H7 (cell line): ENCODE measurements around the gene SDK2. TPM values are rescaled to one million over a fixed set of nuclear protein-coding genes. Genes with fewer than 3 reads are reported as not detected.

Experiments
- DNase-seq: peaks from one replicate; pipeline ENCODE4 v3.0.0; 2012
- H3K27me3 ChIP-seq: 2 replicates; pipeline ENCODE4 v1.6.0; 2011; ENCODE audit warnings: mild to moderate bottlenecking, low read length; ENCODE audit not compliant: control insufficient read depth, insufficient read depth
- H3K36me3 ChIP-seq: replicated peaks from 2 replicates; pipeline ENCODE4 v1.5.1; 2011; ENCODE audit warnings: low read length; ENCODE audit not compliant: control insufficient read depth, insufficient read depth
- H3K4me3 ChIP-seq: 2 replicates; pipeline ENCODE4 v1.5.1; 2011; ENCODE audit warnings: low read depth, mild to moderate bottlenecking, control low read depth, low read length, moderate library complexity; ENCODE audit not compliant: insufficient read depth
- total RNA-seq: library from RNA; depleted of rRNA; stranded (reverse); fragments of >200 nt; shearing (Covaris generic); gene quantifications from 2 replicates; pipeline ENCODE4 v1.2.3, GENCODE V29; 2014

The SDK2 gene
- total RNA-seq, 1 experiment from 2014 or later: 12.1 TPM

DNA sequence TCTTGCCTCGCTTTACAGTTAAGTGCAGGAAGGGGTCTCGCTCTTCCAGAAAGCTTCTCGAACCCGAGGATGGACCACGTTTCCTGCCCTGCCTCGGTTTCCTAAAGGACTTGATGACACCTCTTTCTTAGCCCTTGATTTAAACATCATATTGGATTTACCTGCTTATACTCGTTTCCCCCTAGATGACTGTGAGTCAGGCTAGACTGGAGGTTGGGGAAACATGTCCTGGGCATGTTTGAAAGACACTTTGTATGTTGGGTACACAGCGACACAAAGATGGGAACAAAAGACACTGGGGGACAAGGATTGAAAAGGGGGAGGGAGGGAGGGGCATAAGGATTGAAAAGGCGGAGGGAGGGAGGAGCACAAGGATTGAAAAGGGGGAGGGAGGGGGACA lies 30.0 kb downstream of the SDK2 start:
- H3K36me3 ChIP-seq: no peaks in the 10 kb centered on the region
- no peak for DNase-seq
- no peak overlapping the region for H3K4me3 ChIP-seq
- no peaks in the 10 kb centered on the region for H3K27me3 ChIP-seq

DNA sequence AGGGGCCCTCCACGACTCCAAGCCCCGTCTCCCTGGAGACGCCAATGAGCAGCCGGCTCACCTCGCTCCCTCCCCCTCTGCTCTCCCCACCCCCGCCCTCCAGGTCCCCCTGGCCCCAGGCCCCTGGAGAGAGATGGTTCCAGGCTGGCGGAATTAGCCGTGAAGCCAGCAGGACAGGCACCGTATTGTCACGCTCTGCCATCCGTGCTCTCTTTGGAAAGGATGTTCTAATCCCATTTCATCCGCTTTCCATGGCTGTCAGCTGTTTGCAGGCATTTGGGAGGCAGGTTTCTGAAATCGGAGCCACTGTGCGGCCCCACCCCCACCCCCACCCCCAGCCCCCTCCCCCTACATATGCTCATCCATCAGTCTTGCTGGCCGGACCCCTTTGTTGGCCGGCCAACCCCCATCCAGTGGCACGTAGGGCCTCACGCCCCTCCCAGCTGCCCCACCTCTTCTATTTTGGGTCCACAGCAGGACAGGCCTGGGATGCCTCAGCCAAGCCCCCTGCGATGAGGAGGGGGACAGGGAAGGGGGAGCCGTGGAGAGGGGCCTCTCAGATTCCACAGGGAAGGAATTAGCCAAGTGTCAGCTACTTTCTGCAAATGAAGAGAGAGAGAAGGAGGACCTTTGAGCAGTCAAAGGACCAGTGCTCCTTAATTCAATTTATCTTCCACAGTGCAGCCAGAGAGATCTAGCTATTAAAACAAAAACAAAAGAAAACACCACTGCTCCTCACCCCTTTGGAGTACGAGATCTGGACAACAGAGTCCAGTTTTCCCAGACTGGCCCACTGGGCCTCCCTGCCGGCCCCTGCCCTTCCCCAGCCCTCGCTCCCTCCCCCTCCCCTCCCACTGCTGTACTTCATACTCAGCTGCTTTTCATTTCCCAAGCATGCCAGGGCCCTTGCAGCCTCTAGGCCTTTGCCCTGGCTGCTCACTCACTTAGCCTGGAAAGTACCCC lies 30.7 kb downstream of the SDK2 start:
- Histone ChIP-seq H3K4me3 (peak overlapping the region; percentile 28), H3K36me3 (no peaks in the 10 kb centered on the region), H3K27me3 (no peaks in the 10 kb centered on the region)
- DNase-seq: peak; percentile 94

DNA sequence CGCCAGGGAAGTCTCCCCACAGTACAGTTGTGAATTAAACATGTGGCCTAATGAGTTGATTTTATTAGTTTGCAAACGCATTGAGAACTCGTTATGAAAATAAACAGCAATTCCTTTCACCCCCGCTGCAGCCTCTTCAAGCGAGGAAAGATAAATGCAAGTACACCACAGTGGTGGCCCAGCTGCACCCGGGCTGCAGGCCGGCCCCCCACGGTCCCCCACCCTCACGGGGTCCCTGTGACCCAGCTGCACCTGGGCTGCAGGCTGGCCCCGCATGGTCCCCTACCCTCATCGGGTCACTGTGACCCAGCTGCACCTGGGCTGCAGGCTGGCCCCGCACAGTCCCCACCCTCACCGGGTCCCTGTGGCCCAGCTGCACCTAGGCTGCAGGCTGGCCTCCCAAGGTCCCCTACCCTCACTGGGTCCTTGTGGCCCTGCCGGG lies 32.2 kb downstream of the SDK2 start:
- Histone ChIP-seq H3K4me3 (no peak overlapping the region), H3K27me3 (no peaks in the 10 kb centered on the region), H3K36me3 (no peaks in the 10 kb centered on the region)
- peak; percentile 60 for DNase-seq

DNA sequence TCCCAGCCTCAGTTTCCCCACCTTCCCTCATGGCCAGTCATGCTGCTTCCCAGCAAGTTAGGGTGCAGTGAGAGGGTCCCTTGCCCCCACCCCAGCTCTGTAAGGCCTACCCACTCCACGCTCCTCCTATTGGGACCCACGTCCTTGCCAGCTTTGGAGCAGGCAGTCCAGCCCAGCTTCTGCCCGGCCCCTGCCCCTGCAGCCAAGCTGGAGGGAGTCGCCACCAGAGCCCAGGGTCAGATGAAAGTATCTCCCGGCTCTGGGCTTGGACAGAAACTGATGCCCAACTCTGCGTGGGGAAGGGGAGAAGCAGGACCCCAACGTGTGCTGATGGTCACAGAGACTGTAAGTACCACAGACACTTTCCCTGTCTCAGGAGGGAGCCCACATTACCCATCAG lies 32.6 kb downstream of the SDK2 start:
- Histone ChIP-seq H3K27me3 (no peaks in the 10 kb centered on the region), H3K4me3 (no peak overlapping the region), H3K36me3 (no peaks in the 10 kb centered on the region)
- no peak for DNase-seq

DNA sequence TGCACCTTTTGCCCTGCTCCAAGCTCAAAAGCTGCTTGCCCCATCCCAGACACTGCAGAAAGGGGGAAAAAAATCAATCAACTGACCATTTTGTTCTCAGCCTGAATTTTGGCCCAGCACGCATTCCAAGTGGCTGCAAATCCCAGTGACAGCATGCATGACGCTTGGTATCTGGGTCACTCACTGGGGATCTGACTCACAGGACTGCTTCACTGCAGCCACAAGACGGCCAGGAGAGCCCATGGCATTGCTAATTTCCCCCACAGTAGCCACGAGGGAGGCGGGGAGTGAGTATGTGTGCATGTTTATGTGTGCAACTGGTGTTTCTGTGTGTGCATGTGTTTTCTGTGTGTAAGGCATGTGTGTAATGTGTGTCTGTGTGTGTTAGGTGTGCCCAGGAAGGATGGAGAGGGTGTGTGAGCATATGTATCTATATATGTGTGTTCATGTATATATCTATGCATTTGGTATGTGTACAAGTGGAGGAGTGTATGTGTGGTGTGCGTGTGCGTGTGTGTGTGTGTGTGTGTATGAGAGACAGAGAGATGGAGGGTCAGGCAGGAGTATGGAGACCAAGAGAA lies 33.8 kb downstream of the SDK2 start:
- Histone ChIP-seq H3K4me3 (no peak overlapping the region), H3K27me3 (no peaks in the 10 kb centered on the region), H3K36me3 (no peaks in the 10 kb centered on the region)
- no peak for DNase-seq

DNA sequence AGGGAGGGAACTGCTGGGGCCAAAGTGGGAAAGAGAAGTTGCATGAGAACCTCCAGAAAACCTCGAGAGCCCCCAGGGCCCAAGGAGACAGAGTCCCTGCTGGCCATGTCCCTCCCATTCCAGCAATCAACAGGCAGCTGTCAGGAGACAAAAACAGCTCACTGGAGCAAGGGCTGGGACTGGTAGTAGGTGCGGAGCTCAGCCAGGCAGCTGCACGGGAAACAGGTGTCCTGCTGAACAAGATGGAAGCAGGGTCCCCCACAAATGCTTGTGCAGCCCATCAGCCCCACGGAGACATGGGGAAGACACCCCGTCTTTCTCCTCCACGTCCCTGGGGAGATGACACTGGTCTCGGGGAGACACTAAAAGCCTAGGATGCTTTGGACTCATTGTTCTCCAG lies 34.5 kb downstream of the SDK2 start:
- Histone ChIP-seq H3K27me3 (no peaks in the 10 kb centered on the region), H3K4me3 (no peak overlapping the region), H3K36me3 (no peaks in the 10 kb centered on the region)
- no peak for DNase-seq

DNA sequence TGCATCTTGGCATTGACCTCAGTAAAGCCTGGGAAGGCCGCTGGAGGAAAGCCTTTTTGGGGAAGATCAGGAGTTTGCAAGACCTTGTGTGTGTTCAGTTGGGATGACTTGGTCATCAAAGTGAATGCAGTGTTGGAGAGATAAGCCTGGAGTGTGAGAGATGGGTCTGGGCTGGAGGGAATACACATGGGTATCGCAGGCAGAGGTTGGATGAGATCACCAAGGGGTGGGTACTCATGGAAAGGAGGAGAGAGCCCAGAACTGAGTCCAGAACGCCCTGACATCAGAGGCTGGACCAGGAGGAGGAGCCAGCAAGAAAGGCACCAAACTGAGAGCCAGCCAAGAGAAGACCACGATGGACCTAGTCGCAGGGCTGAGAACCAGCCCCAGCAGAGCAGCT lies 35.2 kb downstream of the SDK2 start:
- H3K27me3 ChIP-seq: no peaks in the 10 kb centered on the region
- no peak overlapping the region for H3K4me3 ChIP-seq
- H3K36me3 ChIP-seq: no peaks in the 10 kb centered on the region
- DNase-seq: no peak

DNA sequence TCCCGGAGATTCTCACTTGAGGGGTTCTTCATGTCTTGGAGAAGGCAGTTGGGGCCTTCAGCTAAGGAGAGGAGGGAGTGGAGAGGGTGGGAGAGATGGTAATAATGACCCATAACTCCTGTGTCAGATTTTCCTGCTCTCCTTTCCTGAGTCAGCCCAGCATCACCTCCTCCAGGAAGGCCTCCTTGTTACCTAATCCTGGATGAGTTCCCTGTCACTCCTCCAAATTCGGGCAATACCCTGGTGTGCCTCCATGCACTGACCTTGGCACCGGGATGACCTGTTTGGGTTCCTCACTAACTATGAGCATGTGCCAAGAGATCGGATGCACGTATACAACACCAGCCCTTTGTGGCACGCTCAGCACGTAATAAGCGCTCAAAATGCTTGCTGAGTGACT lies 38.8 kb downstream of the SDK2 start:
- no peak for DNase-seq
- Histone ChIP-seq H3K4me3 (no peak overlapping the region), H3K36me3 (no peaks in the 10 kb centered on the region), H3K27me3 (no peaks in the 10 kb centered on the region)

DNA sequence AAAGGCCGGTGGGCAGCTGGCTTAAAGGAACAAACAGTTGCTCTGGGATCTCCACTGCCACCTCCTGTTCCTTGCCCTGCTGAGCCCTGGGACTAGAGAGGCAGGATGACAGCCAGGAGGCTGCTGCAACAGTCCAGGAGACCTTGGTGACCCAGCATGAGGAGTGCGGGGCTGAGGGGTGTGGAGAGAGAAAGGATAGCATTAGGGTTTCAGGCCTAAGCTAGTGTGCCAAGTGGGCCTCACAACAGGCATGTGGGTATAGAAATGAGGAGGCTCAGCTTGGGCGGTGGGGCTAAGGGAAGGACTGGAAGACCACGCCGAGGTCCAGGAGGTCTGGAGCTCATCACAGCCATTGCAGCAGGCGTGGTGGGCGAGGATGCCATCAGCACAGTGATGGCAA lies 39.8 kb downstream of the SDK2 start:
- Histone ChIP-seq H3K4me3 (no peak overlapping the region), H3K27me3 (no peaks in the 10 kb centered on the region), H3K36me3 (no peaks in the 10 kb centered on the region)
- no peak for DNase-seq

DNA sequence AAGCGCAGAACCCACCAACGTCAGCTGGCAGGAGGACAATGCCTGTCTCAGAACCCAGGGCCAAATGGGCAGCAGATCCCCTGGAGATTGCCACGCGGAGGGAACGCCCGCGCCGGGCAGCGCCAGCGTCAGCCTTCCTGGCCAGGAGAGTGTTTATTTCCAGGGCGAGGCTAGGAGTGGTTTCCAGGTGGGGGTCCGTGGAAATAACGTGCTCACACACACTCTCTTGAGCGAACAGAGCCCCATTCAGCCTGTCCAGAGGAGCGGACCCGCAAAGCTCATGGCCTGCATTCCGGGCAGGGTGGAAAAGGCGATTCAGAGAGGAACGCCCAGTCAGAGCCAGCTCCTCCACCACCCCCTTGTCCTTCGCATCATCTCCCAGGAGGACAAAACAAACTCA lies 40.3 kb downstream of the SDK2 start:
- Histone ChIP-seq H3K27me3 (no peaks in the 10 kb centered on the region), H3K36me3 (no peaks in the 10 kb centered on the region), H3K4me3 (no peak overlapping the region)
- DNase-seq: no peak

DNA sequence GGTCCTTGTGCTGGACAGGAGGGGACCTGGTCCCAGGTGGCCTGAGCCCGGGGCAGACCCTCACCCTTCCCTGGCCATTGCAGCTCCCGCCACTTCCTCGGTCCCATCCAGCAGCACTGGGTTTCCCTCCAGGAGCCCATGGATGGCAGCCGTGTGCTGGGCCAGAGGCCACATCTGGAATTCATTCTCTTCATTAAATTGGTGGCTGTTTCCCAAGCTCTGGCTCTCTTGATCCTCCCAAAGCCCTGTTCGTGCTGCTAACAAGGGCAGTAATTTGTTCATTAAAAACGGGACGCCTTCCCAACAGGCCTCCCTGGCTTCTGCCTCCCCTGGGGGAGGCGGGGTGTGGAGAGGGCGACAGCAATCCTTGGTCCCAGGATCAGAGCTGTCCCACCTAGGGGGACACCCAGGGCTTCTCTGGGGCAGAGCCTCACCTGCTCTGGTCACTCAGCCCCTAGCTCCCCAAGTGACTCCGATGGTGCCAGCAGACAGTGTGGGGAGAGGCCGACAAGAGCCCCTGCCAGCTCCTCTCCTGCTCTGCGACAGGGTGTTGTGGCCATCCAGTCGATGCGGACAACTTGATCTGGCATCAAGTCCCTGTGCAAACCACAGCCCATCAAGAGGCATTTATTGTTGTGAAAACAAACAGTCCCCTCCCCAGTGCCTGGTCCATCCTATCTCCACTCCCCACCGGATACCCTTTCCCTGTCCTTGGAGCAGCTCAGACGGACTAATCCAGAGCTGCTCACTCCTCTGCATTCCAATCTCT lies 44.0 kb downstream of the SDK2 start:
- H3K4me3 ChIP-seq: no peak overlapping the region
- no peaks in the 10 kb centered on the region for H3K36me3 ChIP-seq
- no peaks in the 10 kb centered on the region for H3K27me3 ChIP-seq
- no peak for DNase-seq

DNA sequence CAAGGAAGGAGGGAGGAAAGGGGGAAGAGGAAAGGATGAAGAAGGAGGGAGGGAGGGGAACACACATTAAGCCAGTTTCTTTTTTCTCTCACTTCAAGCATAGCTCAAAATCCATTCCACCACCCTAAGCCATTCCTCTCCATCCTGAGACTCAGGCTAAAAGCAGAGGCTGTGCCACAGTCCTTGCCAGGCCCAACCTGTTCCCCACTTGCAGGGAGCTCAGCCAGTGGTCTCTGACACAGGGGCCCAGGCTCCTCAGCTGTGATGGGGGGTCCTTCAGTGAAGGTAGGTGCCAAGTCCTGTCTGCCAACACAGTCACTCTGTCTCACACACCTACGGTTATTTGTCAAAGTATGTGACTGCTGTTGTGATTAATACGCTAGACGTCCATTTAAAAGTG lies 44.6 kb downstream of the SDK2 start:
- Histone ChIP-seq H3K36me3 (no peaks in the 10 kb centered on the region), H3K27me3 (no peaks in the 10 kb centered on the region), H3K4me3 (no peak overlapping the region)
- no peak for DNase-seq

DNA sequence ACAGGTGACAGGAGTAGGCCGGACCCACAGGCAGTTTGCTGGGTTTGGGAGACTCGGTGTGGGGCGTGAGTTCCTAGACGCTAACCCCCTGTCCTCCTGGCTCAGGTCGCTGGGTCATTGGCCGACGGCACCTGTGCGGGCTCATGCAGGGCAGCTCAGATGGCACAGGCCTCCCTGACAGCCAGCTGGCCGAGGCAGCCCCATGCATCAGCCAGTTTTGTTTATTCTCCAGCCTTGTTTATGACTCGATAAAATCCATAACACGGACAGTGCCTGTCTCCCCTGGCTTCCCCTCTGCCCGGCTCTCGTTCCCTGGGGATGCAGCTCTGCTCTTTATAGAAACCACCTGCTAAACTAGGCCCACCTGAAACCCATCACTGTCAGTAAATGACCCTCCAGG lies 46.0 kb downstream of the SDK2 start:
- Histone ChIP-seq H3K36me3 (no peaks in the 10 kb centered on the region), H3K4me3 (no peak overlapping the region), H3K27me3 (no peaks in the 10 kb centered on the region)
- no peak for DNase-seq

DNA sequence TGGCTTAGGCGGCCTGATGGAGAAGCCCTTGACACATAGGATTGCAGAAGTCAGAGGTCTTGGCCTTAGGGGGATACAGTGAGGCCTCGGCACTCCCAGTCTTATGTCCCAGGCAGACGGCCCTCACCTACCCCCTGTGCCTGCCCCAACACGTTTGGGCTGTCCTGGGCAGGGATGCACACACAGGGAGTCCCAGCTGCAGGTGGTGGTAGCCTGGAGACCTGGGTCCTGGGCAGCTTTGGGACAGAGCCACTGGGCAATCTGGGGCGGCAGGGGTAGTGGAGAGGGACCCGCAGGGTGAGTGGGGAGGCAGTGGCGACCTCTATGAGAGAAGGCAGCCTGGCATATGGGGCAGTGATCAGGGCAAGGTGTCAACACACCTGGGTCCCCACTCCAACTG lies 48.3 kb downstream of the SDK2 start:
- H3K4me3 ChIP-seq: no peak overlapping the region
- H3K36me3 ChIP-seq: no peaks in the 10 kb centered on the region
- no peak for DNase-seq
- H3K27me3 ChIP-seq: no peaks in the 10 kb centered on the region

DNA sequence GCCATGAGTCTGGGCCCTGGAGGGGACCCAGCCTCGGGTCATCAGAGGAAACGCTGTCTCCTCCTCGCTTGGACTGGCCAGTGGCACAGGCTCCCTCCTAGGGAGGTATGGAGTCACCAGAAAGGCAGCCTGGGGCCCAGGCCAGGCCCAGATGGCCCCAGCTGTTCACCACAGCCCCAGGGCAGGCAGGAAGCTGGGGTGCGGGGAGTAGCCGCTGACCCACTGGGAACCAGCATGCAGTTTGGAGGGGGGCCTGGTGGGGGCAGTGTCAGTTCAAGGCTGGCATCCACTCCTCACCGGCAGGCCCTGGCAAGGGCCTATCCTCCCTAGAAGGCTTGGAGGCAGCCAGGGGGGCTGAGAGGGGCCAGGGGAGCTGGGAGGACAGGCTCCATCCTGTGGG lies 48.8 kb downstream of the SDK2 start:
- H3K27me3 ChIP-seq: no peaks in the 10 kb centered on the region
- DNase-seq: peak; percentile 98
- H3K4me3 ChIP-seq: no peak overlapping the region
- H3K36me3 ChIP-seq: no peaks in the 10 kb centered on the region
